ENCODE results near the gene MCOLN1.

- no peak for TF ChIP-seq CTCF (conservative IDR thresholded peaks at IDR 0.05; ENCODE audit: low read depth, low read length)
- TF ChIP-seq RAD21 (IDR thresholded peaks at IDR 0.05; ENCODE audit: low read length) = no peak
- no peak for TF ChIP-seq MAFK (IDR thresholded peaks at IDR 0.05; ENCODE audit: low read depth, low read length)
- no peak for TF ChIP-seq POLR2A (IDR thresholded peaks at IDR 0.05; ENCODE audit: low read depth, low read length)
- TF ChIP-seq CEBPB (IDR thresholded peaks at IDR 0.05; ENCODE audit: low read depth, low read length) = no peak
- no peak for TF ChIP-seq FOS (IDR thresholded peaks at IDR 0.05; ENCODE audit: low read depth, low read length)
- TF ChIP-seq RFX5 (IDR thresholded peaks at IDR 0.05; ENCODE audit: low read depth, low read length) = no peak
- TF ChIP-seq SMC3 (IDR thresholded peaks at IDR 0.05; ENCODE audit: low read depth, low read length) = no peak
- no peak for TF ChIP-seq BHLHE40 (IDR thresholded peaks at IDR 0.05; ENCODE audit: low read depth, low read length)
- TF ChIP-seq MAZ (IDR thresholded peaks at IDR 0.05; ENCODE audit: borderline replicate concordance, low read depth, low read length) = no peak
- no peak for TF ChIP-seq USF2 (IDR thresholded peaks at IDR 0.05; ENCODE audit: low read depth, low read length)
These were observed 2.1 kb downstream of the MCOLN1 start for GRCh38 chr19:7524523-7524922.

All from IMR-90 (cell line).